Hindlimb muscle (tissue), 1 donor: ENCODE measurements around the gene EFCAB5. TPM values are rescaled to one million over a fixed set of nuclear protein-coding genes. Genes with fewer than 3 reads are reported as not detected.
"Not testable (repeated sequence)": the region's sequence is repeated elsewhere in the genome, so short reads cannot be mapped to it uniquely, and the experiment has no call there.

Experiments
- DNase-seq: peaks from one replicate; pipeline ENCODE4 v3.0.0-alpha.2; 2013
- polyA plus RNA-seq: library from polyadenylated mRNA; unstranded; fragments of 120-200 nt; gene quantifications from one replicate; pipeline ENCODE4 v1.2.1, GENCODE V29; 2013; ENCODE audit not compliant: insufficient read length

The EFCAB5 gene
- polyA plus RNA-seq, 1 donor = 1.1 TPM

- not testable (repeated sequence) for DNase-seq
These were observed 70.5 kb downstream of the EFCAB5 start for GRCh38 chr17:30011934-30012333.

- DNase-seq = peak; percentile 15
These were observed 80.4 kb downstream of the EFCAB5 start for GRCh38 chr17:30021708-30022317.

- DNase-seq = not testable (repeated sequence)
These were observed 83.9 kb downstream of the EFCAB5 start for GRCh38 chr17:30025325-30025724.

- DNase-seq = no peak
These were observed 86.2 kb downstream of the EFCAB5 start for GRCh38 chr17:30027676-30028075.

- DNase-seq = no peak
These were observed 89.9 kb downstream of the EFCAB5 start for GRCh38 chr17:30031214-30031869.

GRCh38 chr17:30035369-30035768, 93.9 kb downstream of the EFCAB5 start:
- no peak for DNase-seq

- DNase-seq = not testable (repeated sequence)
These were observed 99.5 kb downstream of the EFCAB5 start for GRCh38 chr17:30040719-30041518.

- no peak for DNase-seq
These were observed 100.1 kb downstream of the EFCAB5 start for GRCh38 chr17:30041551-30041950.

GRCh38 chr17:30062372-30062771, 120.9 kb downstream of the EFCAB5 start:
- no peak for DNase-seq

- DNase-seq = no peak
These were observed 123.3 kb downstream of the EFCAB5 start for GRCh38 chr17:30064738-30065137.

- no peak for DNase-seq
These were observed 127.0 kb downstream of the EFCAB5 start for GRCh38 chr17:30068465-30068864.

- no peak for DNase-seq
These were observed 132.8 kb downstream of the EFCAB5 start for GRCh38 chr17:30074254-30074653.

GRCh38 chr17:30074730-30075129, 133.3 kb downstream of the EFCAB5 start:
- no peak for DNase-seq

GRCh38 chr17:30082773-30083172, 141.3 kb downstream of the EFCAB5 start:
- DNase-seq = no peak

GRCh38 chr17:30084788-30085187, 143.4 kb downstream of the EFCAB5 start:
- DNase-seq = no peak

GRCh38 chr17:30086896-30087295, 145.5 kb downstream of the EFCAB5 start:
- no peak for DNase-seq

GRCh38 chr17:30087431-30087830, 146.0 kb downstream of the EFCAB5 start:
- DNase-seq = not testable (repeated sequence)

GRCh38 chr17:30091121-30091670, 149.8 kb downstream of the EFCAB5 start:
- no peak for DNase-seq

GRCh38 chr17:30091771-30092170, 150.3 kb downstream of the EFCAB5 start:
- peak; percentile 14 for DNase-seq

- DNase-seq = no peak
These were observed 151.5 kb downstream of the EFCAB5 start for GRCh38 chr17:30092886-30093285.

- DNase-seq = peak; percentile 59
These were observed 152.2 kb downstream of the EFCAB5 start for GRCh38 chr17:30093463-30094147.

- peak; percentile 23 for DNase-seq
These were observed 154.2 kb downstream of the EFCAB5 start for GRCh38 chr17:30095507-30096244.
